ENCODE measurements around the gene PRKN.

Gene PRKN

DNA sequence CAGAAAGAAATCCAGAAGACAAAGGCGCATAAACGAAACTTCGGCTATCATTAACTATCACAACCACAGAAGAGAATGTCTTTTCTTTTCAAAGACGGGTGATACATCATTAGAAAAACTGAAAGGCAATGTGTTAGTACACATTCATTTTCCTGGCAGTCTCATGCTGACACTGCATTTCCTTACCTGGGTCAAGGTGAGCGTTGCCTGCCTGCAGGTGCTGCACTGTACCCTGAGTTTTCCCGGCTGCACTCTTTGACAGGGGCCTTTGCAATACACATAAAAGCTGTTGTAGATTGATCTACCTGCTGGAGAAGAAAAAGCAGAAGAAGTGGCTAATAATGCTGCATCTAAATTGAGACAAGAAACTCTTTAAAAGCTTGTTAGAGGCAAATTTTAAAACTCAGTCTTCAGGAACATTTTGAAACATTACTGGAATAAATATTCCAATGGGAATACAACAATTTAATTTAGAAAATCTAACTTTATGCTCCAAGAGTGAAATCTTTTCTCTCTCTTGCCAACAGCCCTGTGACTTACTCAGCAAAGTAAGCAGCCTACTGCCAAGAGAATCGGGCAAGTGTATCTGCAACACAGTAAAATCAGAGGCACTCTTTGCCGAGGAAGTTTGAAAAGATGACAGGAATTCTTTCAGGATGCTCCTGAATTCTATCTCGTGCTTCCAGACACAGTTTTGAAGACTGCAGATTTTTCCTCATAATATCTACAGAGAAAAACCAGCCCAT is 526.4 kb downstream of the PRKN start:
- no peaks in the 10 kb centered on the region for H3K4me1 ChIP-seq (ENCODE audit: insufficient read depth, low read length, severe bottlenecking)
- no peaks in the 10 kb centered on the region for H3K9me2 ChIP-seq (ENCODE audit: low read depth, low read length)
- H3K4me3 ChIP-seq (ENCODE audit: low read depth, low read length, poor library complexity, severe bottlenecking) = no peak overlapping the region
- no peaks in the 10 kb centered on the region for H3F3A ChIP-seq (ENCODE audit: insufficient read depth, low read length)
- H4K20me1 ChIP-seq (ENCODE audit: insufficient read depth, low read length) = no peaks in the 10 kb centered on the region
- no peak overlapping the region for H3K4me2 ChIP-seq (ENCODE audit: low read length)
- no peaks in the 10 kb centered on the region for H3K9me3 ChIP-seq (ENCODE audit: low read length)
- H3K9ac ChIP-seq (ENCODE audit: low read length) = no peak overlapping the region
- no peaks in the 10 kb centered on the region for H3K27me3 ChIP-seq (ENCODE audit: insufficient read depth, low read length)
- no peak overlapping the region for H3K27ac ChIP-seq (ENCODE audit: low read depth, low read length, poor library complexity, severe bottlenecking)
- H3K36me3 ChIP-seq (ENCODE audit: insufficient read depth, low read length) = no peaks in the 10 kb centered on the region
- no peak overlapping the region for H2AFZ ChIP-seq (ENCODE audit: low read length)
- no peaks in the 10 kb centered on the region for H3K79me2 ChIP-seq (ENCODE audit: insufficient read depth, low read length)
- no peak for TF ChIP-seq EZH2 (IDR thresholded peaks at IDR 0.05; ENCODE audit: borderline replicate concordance, low read length)
- no peak for TF ChIP-seq CTCF (IDR thresholded peaks at IDR 0.05; ENCODE audit: low read length)

GRCh38 chr6:162200041-162200440 is 527.5 kb downstream of the PRKN start:
- H3K9me3 ChIP-seq (ENCODE audit: low read length) = no peaks in the 10 kb centered on the region
- H3K9ac ChIP-seq (ENCODE audit: low read length) = no peak overlapping the region
- H3K36me3 ChIP-seq (ENCODE audit: insufficient read depth, low read length) = no peaks in the 10 kb centered on the region
- H3K27ac ChIP-seq (ENCODE audit: low read depth, low read length, poor library complexity, severe bottlenecking) = no peak overlapping the region
- H3K4me3 ChIP-seq (ENCODE audit: low read depth, low read length, poor library complexity, severe bottlenecking) = no peak overlapping the region
- H3K27me3 ChIP-seq (ENCODE audit: insufficient read depth, low read length) = no peaks in the 10 kb centered on the region
- H3K9me2 ChIP-seq (ENCODE audit: low read depth, low read length) = no peaks in the 10 kb centered on the region
- H3F3A ChIP-seq (ENCODE audit: insufficient read depth, low read length) = no peaks in the 10 kb centered on the region
- H3K4me1 ChIP-seq (ENCODE audit: insufficient read depth, low read length, severe bottlenecking) = no peaks in the 10 kb centered on the region
- no peak overlapping the region for H3K4me2 ChIP-seq (ENCODE audit: low read length)
- TF ChIP-seq EZH2 (IDR thresholded peaks at IDR 0.05; ENCODE audit: borderline replicate concordance, low read length) (no peak), CTCF (IDR thresholded peaks at IDR 0.05; ENCODE audit: low read length) (no peak)
- H3K79me2 ChIP-seq (ENCODE audit: insufficient read depth, low read length) = no peaks in the 10 kb centered on the region
- H2AFZ ChIP-seq (ENCODE audit: low read length) = no peak overlapping the region
- no peaks in the 10 kb centered on the region for H4K20me1 ChIP-seq (ENCODE audit: insufficient read depth, low read length)

DNA sequence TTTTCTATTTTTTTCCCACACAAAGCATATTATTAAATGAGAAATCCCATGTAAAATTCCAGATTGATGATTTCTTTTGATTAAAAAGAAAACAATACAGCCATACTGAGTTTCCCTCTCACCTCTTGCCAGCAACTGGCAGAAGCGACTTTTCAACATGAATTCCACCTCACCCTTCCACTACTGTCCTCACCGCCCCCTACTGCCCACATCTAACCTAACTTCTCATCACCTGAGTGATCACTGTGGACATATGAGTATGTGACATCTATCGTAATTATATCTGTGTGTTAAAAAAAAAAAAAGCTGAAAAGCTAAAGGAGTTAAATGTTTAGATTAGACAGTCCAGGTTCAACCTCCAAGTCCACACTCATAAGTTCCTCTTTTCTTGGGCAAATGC is 528.6 kb downstream of the PRKN start:
- H3K79me2 ChIP-seq (ENCODE audit: insufficient read depth, low read length) = no peaks in the 10 kb centered on the region
- H3K4me3 ChIP-seq (ENCODE audit: low read depth, low read length, poor library complexity, severe bottlenecking) = no peak overlapping the region
- H3K9me2 ChIP-seq (ENCODE audit: low read depth, low read length) = no peaks in the 10 kb centered on the region
- no peaks in the 10 kb centered on the region for H3K9me3 ChIP-seq (ENCODE audit: low read length)
- H3F3A ChIP-seq (ENCODE audit: insufficient read depth, low read length) = no peaks in the 10 kb centered on the region
- no peak overlapping the region for H2AFZ ChIP-seq (ENCODE audit: low read length)
- H3K27ac ChIP-seq (ENCODE audit: low read depth, low read length, poor library complexity, severe bottlenecking) = no peak overlapping the region
- H3K36me3 ChIP-seq (ENCODE audit: insufficient read depth, low read length) = no peaks in the 10 kb centered on the region
- H3K9ac ChIP-seq (ENCODE audit: low read length) = no peak overlapping the region
- no peak overlapping the region for H3K4me2 ChIP-seq (ENCODE audit: low read length)
- H3K27me3 ChIP-seq (ENCODE audit: insufficient read depth, low read length) = no peaks in the 10 kb centered on the region
- H3K4me1 ChIP-seq (ENCODE audit: insufficient read depth, low read length, severe bottlenecking) = no peaks in the 10 kb centered on the region
- no peaks in the 10 kb centered on the region for H4K20me1 ChIP-seq (ENCODE audit: insufficient read depth, low read length)
- TF ChIP-seq EZH2 (IDR thresholded peaks at IDR 0.05; ENCODE audit: borderline replicate concordance, low read length) = no peak
- no peak for TF ChIP-seq CTCF (IDR thresholded peaks at IDR 0.05; ENCODE audit: low read length)

Measured in OCI-LY1 (cell line).